ENCODE measurements around the gene PLBD1. TPM values are rescaled to one million over a fixed set of nuclear protein-coding genes. Genes with fewer than 3 reads are reported as not detected.

Gene PLBD1
- total RNA-seq, 2 experiments from 2014 or later: 0.95 to 1.3 TPM

DNA sequence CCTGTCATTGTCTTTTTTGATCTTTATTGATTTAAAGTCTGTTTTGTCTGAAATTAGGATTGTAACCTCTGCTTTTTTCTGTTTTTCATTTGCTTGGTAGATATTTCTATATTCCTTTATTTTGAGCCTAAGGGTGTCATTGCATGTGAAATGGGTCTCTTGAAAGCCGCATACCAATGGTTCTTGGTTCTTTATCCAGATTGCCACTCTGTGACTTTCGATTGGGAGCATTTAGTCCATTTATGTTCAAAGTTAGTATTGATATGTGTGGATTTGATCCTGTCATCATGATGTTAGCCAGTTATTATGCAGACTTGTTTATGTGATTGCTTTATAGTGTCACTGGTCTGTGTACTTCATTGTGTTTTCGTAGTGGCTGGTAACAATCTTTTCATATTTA lies 29.8 kb upstream of the PLBD1 start:
- intact Hi-C loops (cut with DNase I, micrococcal nuclease): no loop called here

DNA sequence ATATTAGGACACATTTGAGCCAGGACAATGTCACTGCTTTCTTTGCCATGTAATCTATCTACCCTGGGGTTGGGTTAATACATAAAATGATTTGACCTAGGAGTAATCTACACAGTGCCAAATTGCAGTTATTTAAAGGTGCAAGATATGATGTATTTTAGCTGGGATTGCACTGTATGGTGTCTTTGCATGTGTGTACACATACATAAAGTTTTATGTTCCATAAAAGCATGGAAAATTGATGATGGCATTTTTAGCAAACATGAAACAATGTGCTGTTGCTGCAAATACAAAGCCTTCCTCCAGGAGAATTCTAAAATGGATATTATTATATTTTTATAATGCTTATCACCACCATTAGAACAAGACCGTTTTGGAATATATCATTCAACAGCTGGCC lies 24.0 kb upstream of the PLBD1 start:
- no peaks in the 10 kb centered on the region for H3K36me3 Mint-ChIP-seq (ENCODE audit: low read depth)
- POLR2A ChIA-PET: no interaction called here
- no peak overlapping the region for H3K27ac Mint-ChIP-seq
- no peaks in the 10 kb centered on the region for H3K27me3 ChIP-seq (ENCODE audit: control insufficient read depth in 1 of 2, insufficient read depth in 2 of 2, low read length in 2 of 2)
- no peak overlapping the region for H3K27ac ChIP-seq (ENCODE audit: low read depth in 1 of 2, low read length in 2 of 2)
- H3K27me3 Mint-ChIP-seq: peaks cover under 1% of the 10 kb centered on the region
- H3K4me1 Mint-ChIP-seq (ENCODE audit: low read depth): no peaks in the 10 kb centered on the region
- intact Hi-C loops (cut with DNase I, micrococcal nuclease): no loop called here
- H3K4me1 ChIP-seq (ENCODE audit: insufficient read depth, low read length): no peaks in the 10 kb centered on the region
- DNase-seq (no peak), ATAC-seq (ENCODE audit: poor library complexity) (no peak)
- no peaks in the 10 kb centered on the region for H3K9me3 Mint-ChIP-seq
- H3K4me3 ChIP-seq (ENCODE audit: low read length): no peak overlapping the region
- H3K9me3 ChIP-seq (ENCODE audit: control insufficient read depth in 1 of 2, insufficient read depth in 1 of 2, low read length in 2 of 2): peaks cover 0 to 4% of the 10 kb centered on the region in 2 experiments
- no peak overlapping the region for H3K4me3 Mint-ChIP-seq
- H3K36me3 ChIP-seq (ENCODE audit: insufficient read depth, low read length): no peaks in the 10 kb centered on the region
- no peak for TF ChIP-seq CTCF (IDR thresholded peaks at IDR 0.05)
- CTCF ChIA-PET: no interaction called here

More for the DNA sequence above, 29.8 kb upstream of the PLBD1 start:
- H3K9me3 Mint-ChIP-seq: peaks cover 11% of the 10 kb centered on the region
- no peak for TF ChIP-seq CTCF (IDR thresholded peaks at IDR 0.05)
- H3K27ac ChIP-seq (ENCODE audit: low read depth in 1 of 2, low read length in 2 of 2): no peak overlapping the region
- no peaks in the 10 kb centered on the region for H3K27me3 ChIP-seq (ENCODE audit: control insufficient read depth in 1 of 2, insufficient read depth in 2 of 2, low read length in 2 of 2)
- H3K4me3 Mint-ChIP-seq: no peak overlapping the region
- no peaks in the 10 kb centered on the region for H3K4me1 Mint-ChIP-seq (ENCODE audit: low read depth)
- H3K36me3 Mint-ChIP-seq (ENCODE audit: low read depth): no peaks in the 10 kb centered on the region
- no peak overlapping the region for H3K27ac Mint-ChIP-seq
- peaks cover 0 to 10% of the 10 kb centered on the region in 2 experiments for H3K9me3 ChIP-seq (ENCODE audit: control insufficient read depth in 1 of 2, insufficient read depth in 1 of 2, low read length in 2 of 2)
- H3K36me3 ChIP-seq (ENCODE audit: insufficient read depth, low read length): no peaks in the 10 kb centered on the region
- CTCF ChIA-PET: no interaction called here
- peaks cover 11% of the 10 kb centered on the region for H3K27me3 Mint-ChIP-seq
- H3K4me3 ChIP-seq (ENCODE audit: low read length): no peak overlapping the region
- ATAC-seq (ENCODE audit: poor library complexity) (no peak), DNase-seq (no peak)
- POLR2A ChIA-PET: no interaction called here
- H3K4me1 ChIP-seq (ENCODE audit: insufficient read depth, low read length): no peaks in the 10 kb centered on the region

DNA sequence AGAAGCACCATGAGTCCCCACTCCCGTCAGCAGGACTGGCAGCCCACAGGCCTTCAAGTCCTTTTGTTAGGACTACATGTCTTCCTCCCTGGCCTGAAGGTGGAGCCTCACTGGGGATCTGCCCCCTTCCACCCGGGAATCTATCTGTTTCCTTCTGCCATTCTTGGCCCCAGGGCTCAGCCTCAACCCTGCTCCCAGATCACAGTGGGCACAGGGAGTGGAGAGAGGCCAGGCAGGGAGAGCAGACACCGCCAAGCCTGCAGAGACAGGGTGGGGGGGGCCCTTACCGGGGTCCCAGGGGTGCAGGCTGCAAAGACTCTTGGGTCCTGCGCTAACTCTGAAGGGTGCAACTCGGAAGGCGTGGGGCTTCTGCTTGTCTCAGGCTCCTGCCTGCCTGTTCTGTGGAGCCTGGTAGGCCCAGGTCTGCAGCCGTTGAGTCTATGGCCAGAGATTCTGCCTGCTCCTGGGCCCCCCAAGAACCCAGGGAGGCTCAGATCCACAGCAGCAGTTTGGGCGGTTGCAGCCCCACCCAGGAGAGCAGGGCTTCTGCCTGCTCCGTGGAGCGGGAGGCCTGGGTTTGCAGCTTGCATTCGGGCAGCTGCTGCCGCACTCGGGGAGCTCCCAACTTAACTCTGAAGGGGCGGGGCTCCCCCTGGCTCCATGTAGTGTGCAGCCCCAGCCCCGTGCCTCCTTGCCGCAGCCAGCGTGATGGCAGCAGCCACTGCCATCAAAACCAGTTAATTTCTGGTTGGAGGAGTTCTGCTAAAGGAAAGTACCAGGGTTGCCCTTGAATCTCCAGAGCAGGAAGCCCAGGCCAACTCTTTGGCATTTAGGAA lies 21.7 kb upstream of the PLBD1 start:
- ChIA-PET POLR2A (no interaction called here), CTCF (no interaction called here)
- no peak for TF ChIP-seq CTCF (IDR thresholded peaks at IDR 0.05)

More for the DNA sequence above, 21.7 kb upstream of the PLBD1 start:
- no peak overlapping the region for H3K27ac Mint-ChIP-seq
- no peak overlapping the region for H3K4me3 Mint-ChIP-seq
- no peaks in the 10 kb centered on the region for H3K4me1 Mint-ChIP-seq (ENCODE audit: low read depth)
- no peaks in the 10 kb centered on the region for H3K27me3 Mint-ChIP-seq
- H3K36me3 Mint-ChIP-seq (ENCODE audit: low read depth): no peaks in the 10 kb centered on the region
- Histone ChIP-seq H3K9me3 (ENCODE audit: control insufficient read depth in 1 of 2, insufficient read depth in 1 of 2, low read length in 2 of 2) (peaks cover 0 to 4% of the 10 kb centered on the region in 2 experiments), H3K4me1 (ENCODE audit: insufficient read depth, low read length) (no peaks in the 10 kb centered on the region), H3K4me3 (ENCODE audit: low read length) (no peak overlapping the region), H3K27me3 (ENCODE audit: control insufficient read depth in 1 of 2, insufficient read depth in 2 of 2, low read length in 2 of 2) (no peaks in the 10 kb centered on the region), H3K36me3 (ENCODE audit: insufficient read depth, low read length) (no peaks in the 10 kb centered on the region), H3K27ac (ENCODE audit: low read depth in 1 of 2, low read length in 2 of 2) (no peak overlapping the region)
- intact Hi-C loops (cut with DNase I, micrococcal nuclease): no loop called here
- ATAC-seq (ENCODE audit: poor library complexity) (no peak), DNase-seq (no peak)
- H3K9me3 Mint-ChIP-seq: no peaks in the 10 kb centered on the region

Measured in CD4-positive, alpha-beta T cell (primary cell).